RWPE1 (cell line): ENCODE measurements around the gene SH3GL1.
A peak's percentile ranks its signal among the peaks of the same experiment; 100 is the strongest.

ENCODE experiments used
- CTCF ChIA-PET: fragments of 350-600 bp; sonication (Branson Sonifier 250); formaldehyde crosslinking; extraction: SDS; loops from one replicate; lab custom pipeline; 2021; lab: Yijun Ruan, JAX
- POLR2A ChIA-PET: fragments of 400-600 bp; formaldehyde crosslinking; extraction: SDS; loops from one replicate; lab custom pipeline; 2020; ENCODE audit warnings: antibody characterized with exemption; ENCODE audit not compliant: low non-redundant PET; lab: Yijun Ruan, JAX
- DNase-seq: peaks from one replicate; pipeline ENCODE4 v3.0.0; 2012; ENCODE audit warnings: low spot score
- H3K27ac ChIP-seq: fragments of 450-650 bp; 2 replicates; pipeline ENCODE4 v1.5.1; 2017
- CTCF ChIP-seq: fragments of 450-650 bp; conservative IDR thresholded peaks from 2 replicates; pipeline ENCODE4 v1.5.1; 2017; ENCODE audit warnings: low read depth, mild to moderate bottlenecking

The SH3GL1 gene

GRCh38 chr19:4320419-4320818 lies 79.9 kb downstream of the SH3GL1 start:
- ChIA-PET POLR2A (no interaction called here), CTCF (interaction anchor here (0.6 kb wide), 1 partner anchor 905 kb away, joined by 3 read pairs; no protein-coding TSS in a partner anchor)
- TF ChIP-seq CTCF: no peak
- no peak overlapping the region for H3K27ac ChIP-seq
- DNase-seq: no peak

DNA sequence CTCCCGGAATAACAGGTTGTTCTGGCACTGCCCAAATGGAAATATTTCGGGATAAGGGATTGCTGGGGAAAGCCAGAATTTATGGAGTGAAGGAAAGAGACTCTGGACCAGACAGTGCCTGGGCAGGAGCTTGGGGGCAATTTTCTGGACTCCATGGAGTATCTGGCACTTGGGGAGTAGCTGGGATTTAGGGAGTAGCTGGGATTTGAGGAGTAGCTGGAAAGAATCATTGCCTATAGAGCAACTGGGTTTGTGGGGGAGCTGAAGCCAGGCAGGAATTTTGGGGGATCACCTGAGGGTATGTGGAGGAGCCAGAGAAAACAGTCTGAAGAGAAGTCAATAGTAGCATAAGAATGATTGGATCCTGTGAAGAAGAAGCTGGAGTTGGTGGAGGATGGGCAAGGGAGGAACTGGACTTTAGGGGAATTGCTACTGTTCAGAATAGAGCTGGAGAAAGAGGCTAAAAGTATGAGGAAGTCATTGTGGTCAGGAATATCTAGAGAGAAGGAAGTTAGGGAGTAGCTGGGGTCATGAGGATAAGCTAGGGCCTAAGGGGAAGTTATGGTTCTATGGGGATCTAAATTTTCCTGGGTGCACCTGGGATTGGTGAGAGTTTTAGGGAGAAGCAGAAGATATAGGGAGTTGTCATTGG lies 81.2 kb downstream of the SH3GL1 start:
- POLR2A ChIA-PET: interaction anchor here (1.2 kb wide), 1 partner anchor 23 kb away, joined by 3 read pairs; no protein-coding TSS in a partner anchor
- CTCF ChIA-PET: no interaction called here
- no peak for DNase-seq
- no peak overlapping the region for H3K27ac ChIP-seq
- TF ChIP-seq CTCF: no peak

- no peak for DNase-seq
- ChIA-PET POLR2A (no interaction called here), CTCF (no interaction called here)
Observed at GRCh38 chr19:4318460-4318859, 81.9 kb downstream of the SH3GL1 start.

GRCh38 chr19:4316956-4317355 lies 83.4 kb downstream of the SH3GL1 start:
- DNase-seq: no peak
- no peak for TF ChIP-seq CTCF
- H3K27ac ChIP-seq: no peak overlapping the region
- CTCF ChIA-PET: no interaction called here
- POLR2A ChIA-PET: no interaction called here

More at GRCh38 chr19:4318460-4318859, 81.9 kb downstream of the SH3GL1 start:
- no peak overlapping the region for H3K27ac ChIP-seq
- TF ChIP-seq CTCF: no peak

DNA sequence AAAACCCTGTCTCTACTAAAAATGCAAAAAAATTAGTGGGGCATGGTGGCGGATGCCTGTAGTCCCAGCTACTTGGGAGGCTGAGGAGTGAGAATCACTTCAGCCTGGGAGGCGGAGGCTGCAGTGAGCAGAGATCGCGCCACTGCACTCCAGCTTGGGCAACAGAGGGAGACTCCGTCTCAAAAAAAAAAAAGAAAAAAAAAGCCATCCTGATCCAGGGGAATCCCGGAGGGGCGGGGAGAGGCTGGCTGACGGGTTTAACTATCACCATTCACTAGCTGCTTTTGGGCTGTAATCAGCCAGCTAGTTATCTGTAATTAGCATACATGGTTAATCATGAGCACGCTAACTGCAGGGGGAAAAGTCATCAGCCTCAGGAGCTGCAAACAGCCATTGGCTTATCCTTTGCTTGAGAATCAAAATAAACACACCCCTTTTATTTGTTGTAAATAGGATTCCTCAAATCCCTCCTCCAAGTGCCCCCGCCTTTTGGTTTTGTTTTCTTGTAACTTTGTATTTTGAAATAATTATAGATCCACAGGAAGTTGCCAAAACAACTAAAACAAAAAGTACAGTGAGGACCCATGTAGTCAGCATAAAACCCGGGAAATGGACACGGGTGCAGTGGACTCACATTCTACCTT lies 86.4 kb downstream of the SH3GL1 start:
- ChIA-PET CTCF (interaction anchor here (0.6 kb wide), 2 partner anchors 8 to 78 kb away, joined by 3 to 4 read pairs; no protein-coding TSS in a partner anchor), POLR2A (interaction anchor here (0.7 kb wide), 1 partner anchor 67 kb away, joined by 5 read pairs; the partner anchor contains the start of gene YJU2)
- 0 out of 2 replicates have a peak overlapping the region, but pooled peaks have one; percentile 27 for H3K27ac ChIP-seq
- no peak for TF ChIP-seq CTCF
- no peak for DNase-seq
